ENCODE results near the gene CFAP299.

The CFAP299 gene

DNA sequence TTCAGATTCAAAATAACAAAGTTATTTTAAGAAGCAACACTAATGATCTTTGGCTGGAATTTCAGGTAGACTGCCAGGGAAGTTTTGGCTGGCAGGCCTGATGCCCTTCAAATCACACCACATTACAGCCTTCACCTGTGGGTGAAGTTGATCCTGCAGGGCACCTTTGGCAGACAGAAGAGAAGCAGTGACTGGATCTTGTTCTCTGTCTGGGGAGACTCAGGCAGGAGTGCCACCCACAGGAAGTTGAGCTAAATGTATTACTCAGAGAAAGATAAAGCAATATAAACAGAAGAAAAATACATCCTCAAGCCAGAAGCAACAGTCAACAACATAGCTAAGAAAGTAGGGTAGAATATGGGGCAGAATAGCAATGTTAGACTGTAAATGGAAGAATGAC lies 12.8 kb upstream of the CFAP299 start:
- TF ChIP-seq, protein P1, sequence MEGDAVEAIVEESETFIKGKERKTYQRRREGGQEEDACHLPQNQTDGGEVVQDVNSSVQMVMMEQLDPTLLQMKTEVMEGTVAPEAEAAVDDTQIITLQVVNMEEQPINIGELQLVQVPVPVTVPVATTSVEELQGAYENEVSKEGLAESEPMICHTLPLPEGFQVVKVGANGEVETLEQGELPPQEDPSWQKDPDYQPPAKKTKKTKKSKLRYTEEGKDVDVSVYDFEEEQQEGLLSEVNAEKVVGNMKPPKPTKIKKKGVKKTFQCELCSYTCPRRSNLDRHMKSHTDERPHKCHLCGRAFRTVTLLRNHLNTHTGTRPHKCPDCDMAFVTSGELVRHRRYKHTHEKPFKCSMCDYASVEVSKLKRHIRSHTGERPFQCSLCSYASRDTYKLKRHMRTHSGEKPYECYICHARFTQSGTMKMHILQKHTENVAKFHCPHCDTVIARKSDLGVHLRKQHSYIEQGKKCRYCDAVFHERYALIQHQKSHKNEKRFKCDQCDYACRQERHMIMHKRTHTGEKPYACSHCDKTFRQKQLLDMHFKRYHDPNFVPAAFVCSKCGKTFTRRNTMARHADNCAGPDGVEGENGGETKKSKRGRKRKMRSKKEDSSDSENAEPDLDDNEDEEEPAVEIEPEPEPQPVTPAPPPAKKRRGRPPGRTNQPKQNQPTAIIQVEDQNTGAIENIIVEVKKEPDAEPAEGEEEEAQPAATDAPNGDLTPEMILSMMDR (conservative IDR thresholded peaks at IDR 0.05; ENCODE audit: low read length), result peak; percentile 60
- no peak overlapping the region for H3K4me3 ChIP-seq (ENCODE audit: low read length)
- peak; percentile 60 for DNase-seq (ENCODE audit: low read depth)

DNA sequence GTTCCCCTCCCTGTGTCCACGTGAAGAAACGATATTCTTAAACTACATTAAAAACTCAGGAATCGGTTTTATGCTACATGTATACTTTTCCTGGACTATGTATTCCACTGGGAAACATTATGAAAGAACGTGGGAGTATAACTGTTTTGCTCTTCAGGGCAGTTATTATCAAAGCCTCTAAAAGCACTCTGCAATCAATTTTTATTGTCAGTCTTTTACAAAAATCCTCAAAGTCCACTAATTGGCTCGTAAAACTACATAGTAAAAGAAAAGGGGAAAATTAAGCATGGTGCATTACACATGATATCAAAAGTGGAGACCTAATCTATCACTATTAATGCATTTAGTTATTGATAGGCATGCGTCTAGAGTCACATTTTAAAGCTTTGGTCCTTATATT lies 11.4 kb upstream of the CFAP299 start:
- no peak overlapping the region for H3K4me3 ChIP-seq (ENCODE audit: low read length)
- no peak for DNase-seq (ENCODE audit: low read depth)
- TF ChIP-seq, protein P1 (conservative IDR thresholded peaks at IDR 0.05; ENCODE audit: low read length), result no peak

DNA sequence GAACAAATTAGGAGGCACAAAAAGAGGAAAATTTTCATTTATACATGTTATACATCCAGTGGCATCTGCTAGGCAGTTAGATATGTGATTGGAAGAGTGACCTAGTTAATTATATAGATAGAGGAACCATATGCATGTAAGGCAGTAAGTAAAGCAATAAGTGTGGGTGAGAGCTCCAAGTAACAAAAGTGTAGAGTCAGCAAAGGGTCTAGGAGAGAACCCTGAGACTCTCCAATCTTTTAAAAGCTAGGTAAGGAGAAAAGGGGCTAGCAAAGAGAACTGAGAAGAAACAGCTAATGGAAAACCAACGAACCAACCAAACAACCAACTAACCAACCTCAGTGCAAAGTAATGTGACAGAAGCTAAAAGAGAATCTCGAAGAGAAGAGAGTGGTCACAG lies 3.8 kb upstream of the CFAP299 start:
- TF ChIP-seq, protein P1 (conservative IDR thresholded peaks at IDR 0.05; ENCODE audit: low read length), result no peak
- H3K4me3 ChIP-seq (ENCODE audit: low read length), result no peak overlapping the region
- DNase-seq (ENCODE audit: low read depth), result no peak

DNA sequence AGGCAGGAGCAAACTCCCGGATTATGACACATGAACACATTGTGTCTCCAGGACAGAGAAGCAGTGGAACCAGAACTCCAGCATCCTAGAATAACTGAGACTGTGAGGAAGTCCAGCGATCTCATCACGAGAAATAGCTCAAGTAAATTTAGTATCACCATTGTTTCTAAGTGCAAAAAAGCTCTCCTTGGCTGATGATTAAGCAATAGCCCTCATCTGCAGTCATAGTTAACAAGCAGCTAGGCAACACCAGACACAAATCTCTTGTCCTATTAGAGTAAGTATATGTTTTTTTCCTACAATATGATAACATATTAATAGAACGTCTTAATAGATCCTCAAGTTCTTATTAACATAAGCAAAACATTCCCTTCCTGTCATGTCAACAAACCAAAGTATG lies 2.4 kb upstream of the CFAP299 start:
- TF ChIP-seq, protein P1 (conservative IDR thresholded peaks at IDR 0.05; ENCODE audit: low read length), result no peak
- DNase-seq (ENCODE audit: low read depth), result peak; percentile 40
- H3K4me3 ChIP-seq (ENCODE audit: low read length), result no peak overlapping the region

DNA sequence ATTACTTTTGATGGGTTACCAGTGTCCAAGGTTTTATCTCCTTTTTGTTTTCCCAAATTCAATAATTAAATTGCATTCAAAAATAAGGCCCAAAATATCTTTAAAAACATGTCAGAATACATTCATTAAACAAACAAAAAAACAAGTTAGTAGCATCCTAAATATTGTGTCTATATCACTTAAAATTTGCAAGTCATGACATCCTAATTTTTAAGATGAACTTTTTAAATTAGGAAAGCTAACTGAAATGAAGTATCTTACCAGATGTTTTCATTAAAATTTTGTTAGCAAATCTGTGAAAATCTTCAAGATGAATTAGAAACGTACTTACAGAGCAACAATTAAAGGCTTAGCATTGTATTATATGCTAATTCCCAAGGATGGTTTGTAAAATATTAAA lies 962 bp upstream of the CFAP299 start:
- no peak overlapping the region for H3K4me3 ChIP-seq (ENCODE audit: low read length)
- TF ChIP-seq, protein P1 (conservative IDR thresholded peaks at IDR 0.05; ENCODE audit: low read length), result no peak
- no peak for DNase-seq (ENCODE audit: low read depth)

DNA sequence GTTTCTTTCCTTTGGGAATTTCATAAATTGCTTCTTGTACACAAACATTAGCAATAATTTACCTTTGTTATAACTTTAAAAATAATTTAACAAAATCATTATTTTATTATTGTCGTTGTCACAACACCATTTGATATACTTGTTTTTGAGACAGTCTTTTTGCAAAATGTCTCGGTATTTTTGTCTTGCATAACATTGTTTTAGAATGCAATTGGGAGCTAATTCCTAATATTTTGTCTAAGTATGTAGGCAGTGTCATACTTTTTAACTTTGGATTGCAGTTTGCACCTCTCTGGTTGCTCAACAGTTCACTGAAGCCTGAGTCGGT lies 340 bp upstream of the CFAP299 start:
- peak overlapping the region; percentile 70 for H3K4me3 ChIP-seq (ENCODE audit: low read length)
- DNase-seq (ENCODE audit: low read depth), result no peak
- TF ChIP-seq, protein P1 (conservative IDR thresholded peaks at IDR 0.05; ENCODE audit: low read length), result no peak

DNA sequence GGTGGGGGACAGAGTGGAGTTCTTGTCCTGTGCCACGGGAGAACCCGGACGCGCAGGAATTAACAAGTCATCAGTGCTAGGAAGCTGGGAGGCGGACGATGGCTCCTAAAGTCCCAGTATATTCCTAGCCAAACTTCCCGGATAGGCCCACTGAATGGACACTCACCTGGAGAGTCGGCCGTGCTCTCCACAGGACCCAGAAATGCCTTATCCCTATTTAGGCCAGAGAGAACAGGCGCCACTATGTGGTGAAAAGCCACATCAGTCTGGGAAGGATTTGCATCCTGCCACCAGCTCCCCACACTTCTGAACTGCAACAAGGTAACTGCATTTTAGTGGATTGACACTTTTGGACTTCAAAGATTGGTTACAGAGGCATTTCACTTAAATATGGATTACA lies 1.1 kb downstream of the CFAP299 start:
- TF ChIP-seq, protein P1 (conservative IDR thresholded peaks at IDR 0.05; ENCODE audit: low read length), result peak; percentile 48
- peak; percentile 25 for DNase-seq (ENCODE audit: low read depth)
- no peak overlapping the region for H3K4me3 ChIP-seq (ENCODE audit: low read length)
